ENCODE measurements around the gene RNF113B. TPM values are rescaled to one million over a fixed set of nuclear protein-coding genes. Genes with fewer than 3 reads are reported as not detected.
A peak's percentile ranks its signal among the peaks of the same experiment; 100 is the strongest.

The RNF113B gene
- total RNA-seq (2021; fragmentation: NEBNext Ultra II Directional; extraction: Animal tissue kit (Norgen Biotek cat#: 25700)), result not detected
- long read RNA-seq, result 0 reads

- Mint-ChIP-seq H3K4me1 (ENCODE audit: low read depth) (peaks cover 71% of the 10 kb centered on the region), H3K27ac (no peak within 1 kb of the TSS), H3K36me3 (ENCODE audit: low read depth) (peaks cover 23% of the 10 kb centered on the region), H3K9me3 (no peaks in the 10 kb centered on the region), H3K27me3 (ENCODE audit: insufficient read depth) (peaks cover 2% of the 10 kb centered on the region; the same call in 1 of the 2 replicates), H3K4me3 (no peak within 1 kb of the TSS)
- no peak for TF ChIP-seq CTCF (IDR thresholded peaks at IDR 0.05)
- DNase-seq, result no peak
These were observed at the start of gene RNF113B for GRCh38 chr13:98176777-98177608. Gene RNF113B (minus strand): TSS chr13:98177269. CDS start chr13:98177236, 33 bp downstream.

GRCh38 chr13:98226496-98226895, 49.4 kb upstream of the RNF113B start:
- Mint-ChIP-seq H3K9me3 (peaks cover 6% of the 10 kb centered on the region; the same call in 1 of the 2 replicates), H3K4me3 (no peak overlapping the region), H3K27ac (no peak overlapping the region), H3K27me3 (ENCODE audit: insufficient read depth) (peaks cover 3% of the 10 kb centered on the region; the same call in 1 of the 2 replicates), H3K36me3 (ENCODE audit: low read depth) (peaks cover 53% of the 10 kb centered on the region), H3K4me1 (ENCODE audit: low read depth) (peaks cover 47% of the 10 kb centered on the region)
- TF ChIP-seq CTCF (IDR thresholded peaks at IDR 0.05), result no peak
- DNase-seq, result no peak

GRCh38 chr13:98225036-98225940, 48.2 kb upstream of the RNF113B start:
- peaks cover 3% of the 10 kb centered on the region; the same call in 1 of the 2 replicates for H3K27me3 Mint-ChIP-seq (ENCODE audit: insufficient read depth)
- peaks cover 53% of the 10 kb centered on the region for H3K36me3 Mint-ChIP-seq (ENCODE audit: low read depth)
- peaks cover 52% of the 10 kb centered on the region for H3K4me1 Mint-ChIP-seq (ENCODE audit: low read depth)
- H3K9me3 Mint-ChIP-seq, result peaks cover 6% of the 10 kb centered on the region; the same call in 1 of the 2 replicates
- no peak for DNase-seq
- no peak for TF ChIP-seq CTCF (IDR thresholded peaks at IDR 0.05)
- no peak overlapping the region for H3K4me3 Mint-ChIP-seq
- H3K27ac Mint-ChIP-seq, result peak overlapping the region; percentile 26; the same call in 1 of the 2 replicates

GRCh38 chr13:98224557-98224956, 47.5 kb upstream of the RNF113B start:
- no peak for DNase-seq
- TF ChIP-seq CTCF (IDR thresholded peaks at IDR 0.05), result no peak
- Mint-ChIP-seq H3K4me3 (no peak overlapping the region), H3K4me1 (ENCODE audit: low read depth) (peaks cover 53% of the 10 kb centered on the region), H3K36me3 (ENCODE audit: low read depth) (peaks cover 53% of the 10 kb centered on the region), H3K9me3 (peaks cover 6% of the 10 kb centered on the region; the same call in 1 of the 2 replicates), H3K27me3 (ENCODE audit: insufficient read depth) (peaks cover 3% of the 10 kb centered on the region; the same call in 1 of the 2 replicates), H3K27ac (peak overlapping the region; percentile 26; the same call in 1 of the 2 replicates)

- Mint-ChIP-seq H3K27me3 (ENCODE audit: insufficient read depth) (peaks cover 3% of the 10 kb centered on the region; the same call in 1 of the 2 replicates), H3K9me3 (peaks cover 6% of the 10 kb centered on the region; the same call in 1 of the 2 replicates), H3K4me3 (no peak overlapping the region), H3K27ac (no peak overlapping the region), H3K4me1 (ENCODE audit: low read depth) (peaks cover 46% of the 10 kb centered on the region), H3K36me3 (ENCODE audit: low read depth) (peaks cover 54% of the 10 kb centered on the region)
- no peak for DNase-seq
- no peak for TF ChIP-seq CTCF (IDR thresholded peaks at IDR 0.05)
These were observed 46.7 kb upstream of the RNF113B start for GRCh38 chr13:98223741-98224140.
